Central memory CD4-positive, alpha-beta T cell (primary cell): ENCODE measurements around the gene IGF2R.
A peak's percentile ranks its signal among the peaks of the same experiment; 100 is the strongest.

ENCODE experiments used
- DNase-seq: peaks from one replicate; pipeline ENCODE4 v3.0.0; 2022

Gene IGF2R

GRCh38 chr6:160050022-160050421 is 81.1 kb downstream of the IGF2R start:
- DNase-seq = no peak

DNA sequence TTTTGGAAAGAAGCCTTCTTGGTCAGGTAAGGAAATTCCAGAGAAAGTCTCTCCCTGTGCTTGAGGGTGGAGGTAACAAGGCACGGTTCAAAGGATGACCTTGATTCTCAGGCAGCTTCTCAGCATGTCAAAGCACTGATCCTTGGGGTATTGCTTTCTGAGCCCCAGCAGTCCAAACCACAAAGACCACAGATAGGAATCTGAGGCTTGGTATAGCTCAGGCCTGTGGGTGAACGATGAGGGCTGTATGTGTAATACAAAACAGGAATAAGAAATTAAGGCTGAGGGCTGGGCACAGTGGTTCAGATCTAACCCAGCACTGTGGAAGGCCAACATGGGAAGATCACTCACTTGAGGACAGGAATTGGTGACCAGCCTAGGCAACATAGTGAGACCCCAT is 82.5 kb downstream of the IGF2R start:
- DNase-seq = no peak

DNA sequence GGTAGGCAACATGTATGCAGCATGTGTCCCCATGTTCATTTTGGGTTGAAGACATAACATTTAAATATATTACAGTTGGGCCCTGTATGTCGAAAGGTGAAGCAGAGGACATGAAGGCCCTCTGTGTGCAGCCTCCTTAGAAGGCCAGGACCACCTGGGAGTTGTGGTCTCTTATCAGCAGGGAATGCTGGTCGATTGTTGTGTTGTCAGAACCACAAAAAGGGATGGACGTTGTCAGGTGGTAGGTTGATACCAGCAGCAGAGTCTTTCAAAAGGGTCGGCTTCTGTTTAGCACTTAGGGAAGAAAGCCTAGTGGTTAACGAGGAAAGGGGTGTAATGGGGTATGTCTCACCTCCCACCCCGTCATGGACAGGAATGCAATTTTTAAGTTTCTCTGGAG is 85.4 kb downstream of the IGF2R start:
- DNase-seq = no peak

DNA sequence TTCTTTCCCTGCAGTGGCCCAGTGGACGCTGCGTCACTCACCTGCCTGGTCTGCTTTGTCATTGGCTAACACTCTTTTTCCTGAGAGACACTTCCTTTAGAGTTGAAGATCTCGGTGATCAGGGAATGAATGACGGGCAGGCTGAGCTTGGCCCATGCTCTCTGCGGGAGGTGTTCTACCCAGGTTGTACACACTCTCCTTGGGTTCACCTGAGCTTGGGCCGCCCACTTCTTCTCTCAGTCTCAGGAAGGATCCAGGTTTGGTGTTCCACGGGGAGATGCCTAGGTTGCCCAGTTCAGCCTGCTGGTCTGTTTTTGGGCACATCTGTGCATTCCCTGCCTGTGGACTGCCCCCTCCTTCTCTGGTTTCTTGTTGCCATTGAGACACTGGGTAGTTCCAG is 86.0 kb downstream of the IGF2R start:
- no peak for DNase-seq

GRCh38 chr6:160055378-160055777 is 86.5 kb downstream of the IGF2R start:
- no peak for DNase-seq

GRCh38 chr6:160055813-160056212 is 86.9 kb downstream of the IGF2R start:
- no peak for DNase-seq

- DNase-seq = no peak
Measured at GRCh38 chr6:160057080-160057479, 88.2 kb downstream of the IGF2R start.

DNA sequence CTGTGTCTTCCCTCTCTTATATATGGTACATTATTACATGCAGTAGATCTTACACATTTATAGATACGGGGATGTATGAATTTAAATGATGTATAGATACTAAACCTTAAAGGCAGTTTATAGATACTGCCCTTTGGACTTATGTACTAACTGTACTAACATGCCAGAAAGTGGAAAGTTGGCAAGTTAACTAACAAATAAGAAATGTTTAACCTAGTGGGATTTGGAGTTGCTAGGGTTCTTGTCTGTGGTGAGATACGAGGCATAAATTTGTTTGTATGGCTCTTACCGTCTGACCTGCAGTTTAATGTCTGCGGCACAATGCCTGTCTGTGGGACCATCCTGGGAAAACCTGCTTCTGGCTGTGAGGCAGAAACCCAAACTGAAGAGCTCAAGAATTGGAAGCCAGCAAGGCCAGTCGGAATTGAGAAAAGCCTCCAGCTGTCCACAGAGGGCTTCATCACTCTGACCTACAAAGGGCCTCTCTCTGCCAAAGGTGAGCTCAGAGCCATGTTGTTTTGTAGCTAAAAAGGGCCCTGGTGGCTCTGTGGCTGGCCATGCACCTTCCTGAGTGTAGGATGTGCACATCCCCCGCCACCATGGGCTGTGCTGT is 89.8 kb downstream of the IGF2R start:
- DNase-seq = no peak

DNA sequence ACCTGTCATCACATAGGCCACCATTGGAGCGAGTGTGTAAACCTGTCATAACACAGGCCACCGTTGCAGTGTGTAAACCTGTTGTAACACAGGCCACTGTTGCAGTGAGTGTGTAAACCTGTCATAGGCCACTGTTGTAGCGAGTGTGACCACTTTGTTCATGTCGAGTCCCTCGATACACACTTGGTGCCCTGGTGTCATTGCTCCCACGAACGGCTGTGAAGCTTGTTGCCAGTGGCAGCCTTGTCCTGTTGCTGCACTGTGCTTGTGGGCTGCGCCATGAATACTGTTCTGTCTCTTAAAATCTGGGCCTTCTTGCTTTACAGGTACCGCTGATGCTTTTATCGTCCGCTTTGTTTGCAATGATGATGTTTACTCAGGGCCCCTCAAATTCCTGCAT is 91.3 kb downstream of the IGF2R start:
- no peak for DNase-seq

DNA sequence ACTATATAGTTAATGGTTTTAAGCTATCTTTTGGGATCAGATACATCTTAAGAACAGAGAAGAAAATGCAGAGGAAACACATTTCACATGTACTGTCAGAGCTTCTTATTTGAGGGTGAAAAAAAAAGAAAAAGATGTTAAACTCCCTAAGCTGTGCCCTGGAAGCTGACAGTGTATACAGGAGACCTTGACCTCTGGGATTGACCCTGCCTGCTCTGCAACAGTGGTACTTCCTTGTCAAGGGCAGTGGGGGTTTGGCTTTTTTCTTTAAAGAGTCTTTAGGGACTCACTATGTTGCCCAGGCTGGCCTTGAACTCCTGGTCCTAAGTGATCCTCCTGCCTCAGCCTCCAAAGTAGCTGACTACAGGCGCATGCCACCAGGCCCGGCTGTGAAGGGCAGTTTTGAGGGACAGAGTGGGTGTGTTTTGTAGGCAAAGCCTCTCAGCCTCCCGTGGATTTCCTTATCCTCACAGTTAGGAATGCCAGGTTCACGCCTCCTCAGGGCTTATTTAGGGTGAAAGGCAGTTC is 92.1 kb downstream of the IGF2R start:
- no peak for DNase-seq

DNA sequence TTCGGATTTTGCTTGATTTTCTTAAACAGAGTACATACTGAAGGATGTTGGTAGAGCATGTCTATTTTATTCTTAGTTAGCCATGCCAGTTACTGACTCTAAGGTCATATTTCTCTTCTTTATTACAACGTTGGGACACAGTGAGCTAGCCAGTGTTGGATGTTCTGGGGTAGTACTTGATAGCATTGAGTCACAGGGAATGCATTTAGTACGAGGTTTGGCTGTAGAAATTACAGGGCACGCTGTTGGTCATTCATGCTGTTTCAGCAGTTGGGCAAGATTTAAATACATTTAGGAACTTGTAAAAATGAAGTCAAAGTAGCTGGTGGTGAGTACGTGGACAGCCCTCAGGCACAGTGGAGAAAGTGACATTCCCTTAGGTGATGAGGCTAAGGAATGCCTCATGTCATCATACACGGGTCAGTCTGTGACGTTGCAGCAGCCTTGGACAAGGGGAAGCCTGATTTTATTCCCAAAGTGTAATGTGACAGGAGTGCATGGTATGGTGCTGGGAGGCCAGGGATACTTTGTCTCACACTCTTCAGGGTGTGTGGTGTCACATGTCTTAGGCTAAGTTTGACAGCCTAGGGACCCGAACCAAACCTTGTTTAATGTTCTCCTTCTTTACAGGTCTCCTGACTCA is 95.0 kb downstream of the IGF2R start:
- DNase-seq = no peak

- no peak for DNase-seq
Measured at GRCh38 chr6:160065200-160065599, 96.3 kb downstream of the IGF2R start.

- no peak for DNase-seq
Measured at GRCh38 chr6:160067564-160067963, 98.7 kb downstream of the IGF2R start.

DNA sequence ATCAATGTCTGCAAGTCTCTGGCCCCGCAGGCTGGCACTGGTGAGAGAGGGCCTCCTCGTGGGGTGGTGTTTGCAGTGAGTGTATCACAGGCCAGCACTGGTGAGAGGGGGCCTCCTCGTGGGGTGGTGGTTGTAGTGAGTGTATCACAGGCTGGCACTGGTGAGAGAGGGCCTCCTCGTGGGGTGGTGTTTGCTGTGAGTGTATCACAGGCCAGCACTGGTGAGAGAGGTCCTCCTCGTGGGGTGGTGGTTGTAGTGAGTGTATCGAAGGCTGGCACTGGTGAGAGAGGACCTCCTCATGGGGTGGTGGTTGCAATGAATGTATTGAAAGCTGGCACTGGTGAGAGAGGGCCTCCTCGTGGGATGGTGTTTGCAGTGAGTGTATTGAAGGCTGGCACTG is 99.5 kb downstream of the IGF2R start:
- DNase-seq = no peak

DNA sequence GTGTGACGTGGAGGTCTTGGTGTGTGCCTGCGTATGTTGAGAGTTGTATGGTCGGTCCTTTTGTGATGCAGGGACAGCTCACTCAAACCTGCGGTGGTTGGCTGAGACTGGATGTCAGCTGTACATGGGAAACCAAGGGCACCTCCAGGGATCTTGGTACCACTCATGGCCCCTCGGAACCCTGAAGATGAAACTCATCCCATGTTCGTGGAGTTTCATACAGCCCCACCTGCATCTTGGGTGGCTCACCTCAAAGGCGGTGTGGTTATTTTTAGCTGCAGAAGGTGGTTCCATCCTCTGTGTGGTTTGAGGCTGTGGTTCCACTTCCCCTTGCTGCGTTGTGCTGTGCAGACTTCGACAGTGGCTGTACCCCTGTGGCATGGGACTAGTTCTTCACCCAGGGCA is 100.2 kb downstream of the IGF2R start:
- DNase-seq = peak; percentile 21

DNA sequence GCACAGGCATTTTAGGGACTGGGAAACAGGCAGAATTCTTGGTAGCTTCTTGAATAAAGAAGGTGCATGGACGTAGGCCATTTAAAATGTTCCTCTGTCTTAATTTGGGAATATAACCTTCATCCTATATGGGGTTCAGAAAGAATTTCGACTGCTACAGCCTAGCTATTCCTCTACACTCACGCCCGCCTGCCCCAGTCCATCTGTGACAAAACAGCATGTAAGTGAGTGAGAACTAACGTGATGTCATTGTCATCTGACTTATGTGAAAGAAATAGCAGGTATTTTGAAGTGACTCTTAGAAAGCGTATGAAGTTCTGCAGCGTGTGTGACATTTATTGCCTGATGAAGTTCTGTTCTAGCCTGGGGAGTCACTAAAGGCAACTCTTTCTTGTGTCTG is 100.6 kb downstream of the IGF2R start:
- no peak for DNase-seq

DNA sequence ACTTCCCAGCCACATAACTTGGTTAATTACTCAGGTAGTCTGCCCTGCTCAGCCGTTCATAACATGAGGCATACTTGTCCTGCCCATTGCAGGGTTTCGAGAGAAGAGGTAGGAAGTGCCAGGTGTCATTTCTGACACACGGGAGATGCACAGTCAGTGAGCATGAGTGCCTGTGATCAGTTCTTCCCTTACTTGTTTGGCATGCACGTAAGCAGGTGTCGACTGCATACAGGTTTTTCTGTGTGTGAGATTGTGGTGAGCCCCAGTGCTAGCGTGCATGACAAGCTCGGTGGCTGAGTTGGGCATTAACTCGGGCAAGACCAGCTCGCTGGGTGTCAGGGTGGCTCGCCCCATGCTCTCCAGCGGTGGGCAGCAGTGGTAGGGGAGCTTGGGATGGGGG is 101.5 kb downstream of the IGF2R start:
- no peak for DNase-seq

DNA sequence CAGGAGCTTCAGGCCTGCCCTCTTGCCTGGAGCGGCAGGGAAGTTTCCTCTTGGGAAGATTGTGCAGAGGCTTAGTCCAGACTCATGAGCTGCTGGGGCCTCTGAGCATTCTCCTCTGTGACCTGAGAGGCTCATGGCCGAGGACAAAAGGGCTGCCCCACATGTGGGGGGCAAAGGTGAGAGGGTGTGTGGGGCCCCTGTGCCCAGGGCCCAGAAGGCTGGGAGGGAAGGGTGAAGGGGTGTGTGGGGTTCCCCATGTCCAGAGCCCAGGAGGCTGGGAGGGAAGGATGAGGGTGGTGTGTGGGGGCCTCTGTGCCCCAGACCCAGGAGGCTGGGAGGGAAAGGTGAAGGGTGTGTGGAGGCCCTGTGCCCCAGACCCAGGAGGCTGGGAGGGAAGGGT is 101.9 kb downstream of the IGF2R start:
- DNase-seq = no peak

- no peak for DNase-seq
Measured at GRCh38 chr6:160071805-160072690, 103.2 kb downstream of the IGF2R start.

DNA sequence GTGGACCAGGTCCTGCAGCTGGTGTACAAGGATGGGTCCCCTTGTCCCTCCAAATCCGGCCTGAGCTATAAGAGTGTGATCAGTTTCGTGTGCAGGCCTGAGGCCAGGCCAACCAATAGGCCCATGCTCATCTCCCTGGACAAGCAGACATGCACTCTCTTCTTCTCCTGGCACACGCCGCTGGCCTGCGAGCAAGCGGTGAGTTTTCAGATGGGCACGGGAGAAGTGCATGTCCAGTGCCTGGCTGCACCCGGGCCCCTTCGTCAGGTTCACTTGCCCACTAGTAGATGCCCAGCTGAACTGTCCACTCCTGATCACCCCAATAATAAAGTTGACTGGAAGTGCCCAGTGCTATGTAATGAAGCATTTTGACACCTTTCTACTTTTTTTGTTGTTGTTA is 104.4 kb downstream of the IGF2R start:
- no peak for DNase-seq

GRCh38 chr6:160076009-160076408 is 107.1 kb downstream of the IGF2R start:
- DNase-seq = no peak

DNA sequence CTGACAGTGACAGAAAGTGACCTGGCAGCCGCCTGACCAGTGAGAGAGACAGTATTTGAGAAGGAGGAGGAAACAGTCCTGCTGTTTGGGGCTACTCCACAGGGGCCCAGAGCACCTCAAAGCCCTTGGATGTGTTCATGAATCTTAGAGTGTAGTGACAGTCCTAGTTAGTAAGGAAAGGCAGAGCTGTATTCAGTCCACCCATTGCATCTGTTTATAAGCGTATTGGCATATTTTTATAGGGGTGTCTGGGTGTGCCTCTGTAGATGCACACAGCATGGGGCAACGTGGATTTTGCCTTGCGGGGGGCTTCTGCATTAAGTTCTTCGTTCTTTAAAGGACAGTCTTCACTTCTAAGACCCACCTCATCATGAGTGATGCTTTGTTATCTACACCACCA is 108.1 kb downstream of the IGF2R start:
- no peak for DNase-seq

DNA sequence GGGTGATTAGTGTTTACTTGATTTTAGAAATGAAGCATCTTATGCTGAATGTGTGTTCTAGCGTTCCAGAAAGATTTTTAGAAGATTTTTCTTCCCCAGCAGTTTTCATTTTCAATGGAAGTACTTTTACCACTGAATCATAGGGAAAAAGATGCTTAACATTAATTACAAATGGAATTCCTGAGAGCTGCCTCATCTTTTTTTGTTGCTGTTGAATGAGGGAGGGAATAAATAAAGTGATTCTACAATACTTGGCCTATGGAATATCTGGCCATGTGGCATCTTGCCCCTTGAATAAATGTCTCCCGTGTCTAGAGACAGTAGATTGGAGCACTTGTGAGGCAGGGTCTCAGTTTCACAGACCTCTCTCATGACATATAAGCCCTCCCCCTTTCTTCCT is 108.6 kb downstream of the IGF2R start:
- no peak for DNase-seq
